GM12892 (cell line): ENCODE data around the gene USP38.

Experiments used
- POLR2A ChIP-seq: IDR thresholded peaks from 2 replicates; pipeline ENCODE4 v1.6.1; 2011; ENCODE audit warnings: low read depth, low read length, control low read depth
- TAF1 ChIP-seq: IDR thresholded peaks from 2 replicates; pipeline ENCODE4 v1.6.1; 2011; ENCODE audit warnings: low read depth, mild to moderate bottlenecking, control low read depth, low read length, borderline replicate concordance

DNA sequence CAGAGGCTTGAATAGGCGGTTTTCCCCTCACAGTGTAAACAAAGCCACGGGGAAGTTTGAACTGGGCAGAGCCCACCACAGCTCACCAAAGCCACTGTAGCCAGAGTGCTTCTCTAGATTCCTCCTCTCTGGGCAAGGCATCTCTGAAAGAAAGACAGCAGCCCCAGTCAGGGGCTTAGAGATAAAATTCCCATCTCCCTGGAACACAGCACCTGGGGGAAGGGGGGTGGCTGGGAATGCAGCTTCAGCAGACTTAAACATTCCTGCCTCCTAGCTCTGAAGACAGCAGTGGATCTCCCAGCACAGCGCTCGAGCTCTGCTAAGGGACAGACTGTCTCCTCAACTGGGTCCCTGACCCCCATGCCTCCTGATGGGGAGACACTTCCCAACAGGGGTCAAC is 44.0 kb upstream of the USP38 start:
- TF ChIP-seq POLR2A (no peak), TAF1 (no peak)
